LNCaP clone FGC (cell line): ENCODE measurements around the gene DPYSL3.

Source experiments
- DNase-seq: peaks from one replicate; pipeline ENCODE4 v3.0.0-alpha.2; 2011; ENCODE audit warnings: low read depth
- H3K4me3 ChIP-seq: 2 replicates; pipeline ENCODE4 v1.5.1; 2011; ENCODE audit warnings: mild to moderate bottlenecking, low read depth, low read length, control low read depth
- CTCF ChIP-seq: IDR thresholded peaks from 2 replicates; pipeline ENCODE4 v1.5.1; 2012; ENCODE audit warnings: mild to moderate bottlenecking; ENCODE audit not compliant: control insufficient read depth, insufficient read depth; ENCODE audit errors: extremely low read depth

DPYSL3 gene

GRCh38 chr5:147349241-147349640, 160.6 kb downstream of the DPYSL3 start:
- DNase-seq, result no peak
- H3K4me3 ChIP-seq, result no peak overlapping the region
- no peak for TF ChIP-seq CTCF

GRCh38 chr5:147348451-147348850, 161.4 kb downstream of the DPYSL3 start:
- H3K4me3 ChIP-seq, result no peak overlapping the region
- TF ChIP-seq CTCF, result no peak
- DNase-seq, result no peak

GRCh38 chr5:147348046-147348445, 161.8 kb downstream of the DPYSL3 start:
- no peak for DNase-seq
- TF ChIP-seq CTCF, result no peak
- H3K4me3 ChIP-seq, result no peak overlapping the region

GRCh38 chr5:147346006-147346561, 163.8 kb downstream of the DPYSL3 start:
- no peak for DNase-seq
- peak; percentile 16; the same call in 1 of the 2 replicates for TF ChIP-seq CTCF
- H3K4me3 ChIP-seq, result no peak overlapping the region

GRCh38 chr5:147344861-147345260, 165.0 kb downstream of the DPYSL3 start:
- DNase-seq, result no peak
- TF ChIP-seq CTCF, result no peak
- no peak overlapping the region for H3K4me3 ChIP-seq

GRCh38 chr5:147341345-147341744, 168.5 kb downstream of the DPYSL3 start:
- H3K4me3 ChIP-seq, result no peak overlapping the region
- no peak for DNase-seq
- no peak for TF ChIP-seq CTCF

GRCh38 chr5:147340941-147341340, 168.9 kb downstream of the DPYSL3 start:
- TF ChIP-seq CTCF, result no peak
- DNase-seq, result no peak
- H3K4me3 ChIP-seq, result no peak overlapping the region
